Mesothelial cell of epicardium (in vitro differentiated cells): ENCODE measurements around the gene TBC1D22A. TPM values are rescaled to one million over a fixed set of nuclear protein-coding genes. Genes with fewer than 3 reads are reported as not detected.

Source experiments
- DNase-seq, 2 experiments: peaks; one replicate each; pipeline ENCODE4 v3.0.0; 2021; ENCODE audit warnings: low spot score in 2 of 2; ENCODE audit not compliant: unreplicated experiment in 2 of 2
- H3K27ac Mint-ChIP-seq: 2 replicates; pipeline ENCODE4 v1.8.0; 2021; ENCODE audit warnings: mixed read lengths
- H3K27me3 Mint-ChIP-seq: 2 replicates; pipeline ENCODE4 v1.8.0; 2021; ENCODE audit warnings: low read depth, mixed read lengths
- H3K36me3 Mint-ChIP-seq: 2 replicates; pipeline ENCODE4 v1.8.0; 2021; ENCODE audit warnings: mixed read lengths
- H3K4me1 Mint-ChIP-seq: 2 replicates; pipeline ENCODE4 v1.8.0; 2021; ENCODE audit warnings: mixed read lengths
- H3K4me3 Mint-ChIP-seq: 2 replicates; pipeline ENCODE4 v1.8.0; 2021; ENCODE audit warnings: mild to moderate bottlenecking, moderate library complexity, mixed read lengths
- H3K9me3 Mint-ChIP-seq: 2 replicates; pipeline ENCODE4 v1.8.0; 2021; ENCODE audit warnings: mixed read lengths
- CTCF ChIP-seq: fragments of 200-600 bp; sonication (generic); IDR thresholded peaks from one replicate; pipeline ENCODE4 v1.5.0; 2021; ENCODE audit warnings: antibody characterized with exemption; ENCODE audit not compliant: unreplicated experiment
- total RNA-seq: library from RNA; stranded (reverse); gene quantifications from 3 replicates; pipeline ENCODE4 v1.2.1, GENCODE V29; 2021

TBC1D22A gene
- total RNA-seq, 1 donor from 2014 or later = 26.6 TPM

DNA sequence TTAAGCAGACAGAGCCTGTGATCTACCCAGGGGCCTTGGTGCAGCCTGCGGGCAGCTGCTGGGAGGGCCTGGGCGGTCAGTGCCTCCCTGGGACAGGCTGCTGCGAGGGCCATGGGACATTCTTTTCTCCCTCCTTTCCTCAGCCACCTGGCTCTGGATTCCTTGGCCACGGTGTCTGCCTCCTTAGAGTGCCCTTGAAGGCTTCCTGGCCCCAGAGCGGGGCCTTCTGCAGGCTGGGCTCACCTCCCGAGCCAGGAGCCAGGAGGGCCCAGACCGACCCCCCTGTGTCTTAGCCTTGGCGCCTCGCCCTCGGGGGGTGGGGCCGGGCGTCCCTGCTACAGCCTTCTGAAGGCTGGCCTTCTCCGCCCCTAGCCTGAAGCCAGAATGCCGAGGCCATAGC, 231.2 kb downstream of the TBC1D22A start:
- DNase-seq = no peak
- no peaks in the 10 kb centered on the region for H3K27me3 Mint-ChIP-seq
- H3K9me3 Mint-ChIP-seq = no peaks in the 10 kb centered on the region
- TF ChIP-seq CTCF = no peak
- no peak overlapping the region for H3K27ac Mint-ChIP-seq
- H3K4me1 Mint-ChIP-seq = peaks cover 10% of the 10 kb centered on the region
- no peak overlapping the region for H3K4me3 Mint-ChIP-seq
- peaks cover 15% of the 10 kb centered on the region for H3K36me3 Mint-ChIP-seq

GRCh38 chr22:46994265-46994664, 231.8 kb downstream of the TBC1D22A start:
- Mint-ChIP-seq H3K4me3 (no peak overlapping the region), H3K27ac (peak overlapping the region; percentile 18), H3K9me3 (no peaks in the 10 kb centered on the region), H3K27me3 (no peaks in the 10 kb centered on the region), H3K36me3 (peaks cover 12% of the 10 kb centered on the region), H3K4me1 (peaks cover 10% of the 10 kb centered on the region)
- no peak for TF ChIP-seq CTCF
- DNase-seq = no peak

GRCh38 chr22:46994983-46995382, 232.5 kb downstream of the TBC1D22A start:
- Mint-ChIP-seq H3K27ac (no peak overlapping the region), H3K4me1 (peaks cover 10% of the 10 kb centered on the region), H3K9me3 (no peaks in the 10 kb centered on the region), H3K36me3 (peaks cover 13% of the 10 kb centered on the region), H3K4me3 (no peak overlapping the region), H3K27me3 (no peaks in the 10 kb centered on the region)
- DNase-seq = no peak
- no peak for TF ChIP-seq CTCF

GRCh38 chr22:46995501-46996360, 233.3 kb downstream of the TBC1D22A start:
- Mint-ChIP-seq H3K4me3 (no peak overlapping the region), H3K36me3 (peaks cover 12% of the 10 kb centered on the region), H3K4me1 (peaks cover 10% of the 10 kb centered on the region), H3K27me3 (no peaks in the 10 kb centered on the region), H3K27ac (no peak overlapping the region), H3K9me3 (no peaks in the 10 kb centered on the region)
- no peak for TF ChIP-seq CTCF
- DNase-seq = no peak

DNA sequence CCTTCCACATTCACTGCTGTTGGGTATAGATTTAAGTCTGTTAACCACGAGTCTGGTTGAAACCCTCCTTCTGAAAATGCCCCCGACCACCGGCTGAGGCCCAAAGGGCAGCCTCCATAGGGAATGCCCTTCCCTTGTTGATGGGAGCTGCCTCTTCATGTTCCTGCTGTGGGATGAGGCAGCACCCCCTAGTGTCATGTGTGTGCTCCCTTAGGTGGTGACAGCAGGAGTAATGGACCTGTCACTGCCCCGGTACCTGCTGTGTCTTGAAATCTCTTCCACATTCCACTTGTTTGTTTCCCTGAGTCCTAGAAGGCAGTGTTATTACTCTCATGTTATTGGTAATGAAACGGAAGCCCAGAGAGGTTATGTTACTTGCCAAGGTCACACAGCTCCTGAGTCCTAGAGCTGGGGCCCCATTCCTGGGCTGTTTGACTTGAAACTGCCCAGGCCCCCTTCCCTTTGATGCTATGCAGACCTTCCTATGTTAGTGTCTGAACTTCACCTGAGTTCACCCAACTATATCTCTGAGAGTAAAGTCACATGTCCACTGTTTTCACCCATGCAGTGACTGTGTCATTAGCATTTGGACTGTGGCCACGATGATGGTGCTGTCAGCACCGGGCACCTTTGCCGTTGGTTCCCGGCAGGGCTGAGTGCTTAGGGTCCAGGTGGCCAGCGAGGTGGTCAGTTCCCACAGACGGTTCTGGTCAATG, 234.3 kb downstream of the TBC1D22A start:
- Mint-ChIP-seq H3K9me3 (no peaks in the 10 kb centered on the region), H3K27ac (no peak overlapping the region), H3K4me3 (no peak overlapping the region), H3K4me1 (peaks cover 10% of the 10 kb centered on the region), H3K27me3 (no peaks in the 10 kb centered on the region), H3K36me3 (peaks cover 8% of the 10 kb centered on the region)
- TF ChIP-seq CTCF = no peak
- DNase-seq = no peak
